ENCODE measurements around the gene BFAR. TPM values are rescaled to one million over a fixed set of nuclear protein-coding genes. Genes with fewer than 3 reads are reported as not detected.
"Not testable (repeated sequence)": the region's sequence is repeated elsewhere in the genome, so short reads cannot be mapped to it uniquely, and the experiment has no call there.

BFAR gene
- total RNA-seq, 1 donor from 2014 or later: 60.2 TPM

DNA sequence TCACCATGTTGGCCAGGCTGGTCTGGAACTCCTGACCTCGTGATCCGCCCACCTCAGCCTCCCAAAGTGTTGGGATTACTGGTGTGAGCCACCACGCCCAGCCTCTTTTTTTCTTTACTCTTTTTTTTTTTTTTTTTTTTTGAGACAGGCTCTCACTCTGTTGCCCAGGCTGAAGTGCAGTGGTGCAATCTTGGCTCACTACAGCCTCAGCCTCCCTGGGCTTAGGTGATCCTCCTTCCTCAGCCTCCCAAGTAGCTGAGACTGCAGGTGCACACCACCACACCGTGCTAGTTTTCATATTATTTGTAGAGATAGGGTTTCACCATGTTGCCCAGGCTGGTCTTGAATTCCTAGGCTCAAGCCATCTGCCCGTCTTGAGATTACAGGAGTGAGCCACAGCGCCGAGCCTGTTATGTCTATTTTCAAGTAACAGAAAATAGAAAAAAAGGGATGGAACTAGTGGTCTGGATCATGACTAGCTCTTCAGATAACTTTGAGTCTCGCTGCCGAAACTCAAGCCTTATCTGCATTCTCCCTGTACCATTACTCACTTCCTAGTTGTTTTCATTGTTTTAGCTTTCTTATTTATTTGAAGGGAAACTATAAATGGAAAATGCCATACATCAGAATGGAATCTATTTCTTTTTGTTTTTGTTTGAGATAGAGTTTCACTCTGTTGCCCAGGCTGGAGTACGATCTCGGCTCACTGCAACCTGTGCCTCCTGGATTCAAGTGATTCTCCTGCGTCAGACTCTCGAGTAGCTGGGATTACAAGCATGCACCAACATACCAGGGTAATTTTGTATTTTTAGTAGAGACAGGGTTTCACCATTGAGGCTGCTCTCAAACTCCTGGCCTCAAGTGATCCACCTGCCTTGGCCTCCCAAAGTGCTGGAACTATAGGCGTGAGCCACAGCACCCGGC, 53.4 kb downstream of the BFAR start:
- intact Hi-C loops (cut with micrococcal nuclease): not testable (repeated sequence)

DNA sequence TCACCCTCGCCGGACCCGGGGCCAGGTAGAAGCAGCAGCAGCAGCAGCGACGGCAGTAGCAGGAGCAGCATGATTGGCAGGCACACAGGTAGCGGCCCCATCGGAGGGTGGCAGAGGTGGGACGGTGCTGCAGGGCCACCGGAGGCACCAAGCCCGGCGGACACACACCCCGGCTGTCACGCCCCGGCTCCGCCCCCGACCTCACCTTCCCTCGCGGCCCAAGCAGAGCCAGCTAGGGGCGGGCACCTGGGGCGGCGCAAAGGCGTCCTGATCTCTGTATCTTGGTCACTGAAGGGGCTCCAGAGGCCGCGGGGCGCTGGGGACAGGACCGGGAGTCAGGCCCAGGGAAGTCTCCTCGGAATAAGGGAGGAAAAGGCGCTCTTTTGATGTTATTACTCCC, 61.4 kb downstream of the BFAR start, which contains the start of gene PLA2G10:
PLA2G10 (minus strand) TSS at position 180 of the 400 bp plus-strand sequence; CDS start at position 101, 79 bp downstream.
- intact Hi-C loops (cut with micrococcal nuclease): not testable (repeated sequence)

DNA sequence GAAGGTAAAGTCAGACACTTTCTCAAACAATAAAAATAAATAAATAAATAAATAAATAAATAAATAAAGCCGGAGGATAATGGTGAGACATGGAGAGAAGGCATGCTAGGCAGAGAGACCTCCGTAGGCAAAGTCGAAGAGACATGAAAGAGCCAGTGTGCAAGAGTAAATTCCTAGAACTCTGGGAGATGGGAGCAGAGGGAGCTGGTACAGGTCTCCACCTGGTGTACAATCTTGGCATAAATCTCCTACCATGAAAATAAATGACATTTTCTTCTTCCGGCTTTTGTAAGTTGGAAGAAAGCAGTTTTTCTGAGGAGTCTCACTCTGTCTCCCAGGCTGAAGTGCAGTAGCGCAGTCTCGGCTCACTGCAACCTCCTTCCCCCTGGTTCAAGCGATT, 69.1 kb downstream of the BFAR start:
- intact Hi-C loops (cut with micrococcal nuclease): not testable (repeated sequence)

DNA sequence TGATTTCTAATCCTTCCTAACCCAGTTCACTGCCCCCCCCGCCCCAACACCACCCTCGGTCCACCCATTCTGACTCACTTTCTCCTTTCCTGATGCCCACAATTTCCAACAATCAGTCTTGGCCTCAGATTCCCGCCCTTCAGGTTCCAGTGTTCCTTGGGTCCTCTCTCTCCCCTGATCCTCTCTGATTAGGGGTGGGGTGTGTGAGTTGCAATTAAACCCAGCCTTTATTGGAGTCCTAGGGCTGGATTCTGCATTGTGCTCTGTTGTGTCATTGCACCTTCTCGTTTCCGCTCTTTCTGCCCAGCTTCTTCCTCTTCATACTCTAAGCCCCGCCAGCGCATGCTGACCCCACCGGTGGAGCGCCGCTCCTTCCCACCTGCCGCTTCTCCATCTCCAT, 69.9 kb downstream of the BFAR start:
- intact Hi-C loops (cut with micrococcal nuclease): not testable (repeated sequence)

DNA sequence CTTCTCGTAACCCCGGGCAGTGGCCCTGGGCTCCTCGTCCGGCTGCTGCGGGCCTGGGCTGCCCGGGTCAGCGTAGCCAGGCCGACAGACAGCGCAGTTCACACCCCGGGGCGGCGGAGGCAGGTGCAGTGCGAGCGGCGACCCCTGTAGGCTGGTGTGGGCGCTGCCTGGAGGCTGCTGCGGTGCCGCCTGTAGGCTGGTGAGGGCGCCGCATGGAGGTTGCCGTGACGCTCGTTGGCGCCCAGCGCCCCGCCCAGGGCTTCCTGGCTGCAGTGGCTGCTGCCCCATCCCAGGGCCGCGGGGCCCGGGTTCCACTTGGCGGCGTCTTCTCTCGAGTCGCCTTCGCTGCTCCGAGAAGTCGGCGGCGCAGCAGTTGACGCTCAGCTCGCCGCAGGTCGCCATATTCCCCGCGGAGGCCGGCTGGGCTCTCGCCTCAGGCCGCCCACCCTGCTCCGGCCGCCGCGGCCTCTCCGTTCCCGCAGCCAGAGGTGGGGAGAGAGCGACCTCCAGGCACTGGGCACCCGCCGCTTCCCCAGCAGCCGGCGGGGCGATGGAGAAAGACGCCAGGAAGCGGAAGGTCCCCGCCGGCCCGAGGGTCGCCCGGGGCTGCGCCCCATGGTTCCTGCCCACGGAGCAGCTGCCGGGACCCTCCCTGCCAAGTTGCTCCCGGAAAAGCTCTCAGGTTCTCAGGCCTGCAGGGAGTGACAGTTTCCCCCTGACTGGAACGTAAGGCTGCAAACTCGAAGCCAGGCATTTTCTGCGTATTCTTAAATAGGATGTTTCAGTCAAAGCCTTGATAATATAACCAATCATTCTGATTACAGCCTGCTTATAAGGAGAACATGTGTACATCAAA, 70.6 kb downstream of the BFAR start, which contains the start of gene NPIPA3:
NPIPA3 (plus strand) TSS at position 256 of the 856 bp plus-strand sequence. CDS start 5,533 bp downstream, outside the sequence.
- intact Hi-C loops (cut with micrococcal nuclease): not testable (repeated sequence)

Other genes starting within 250 kb of the BFAR start
- 44.3 and 47.2 TPM in 2 replicates for gene PARN, start 2.7 kb upstream of the BFAR start, total RNA-seq
- not detected in 2 replicates for gene PLA2G10, start 61.4 kb downstream of the BFAR start, total RNA-seq
- gene NPIPA3, start 70.5 kb downstream of the BFAR start, total RNA-seq: 2.5 and 2.9 TPM in 2 replicates
- 5.8 and 7.7 TPM in 2 replicates for gene NPIPA2, start 109.6 kb downstream of the BFAR start, total RNA-seq
- 60.7 and 65.0 TPM in 2 replicates for gene NOMO1, start 200.8 kb downstream of the BFAR start, total RNA-seq